ENCODE data around the gene GIMAP5. TPM values are rescaled to one million over a fixed set of nuclear protein-coding genes. Genes with fewer than 3 reads are reported as not detected.

Gene GIMAP5
- total RNA-seq, 1 experiment from 2014 or later: 0.24 TPM

DNA sequence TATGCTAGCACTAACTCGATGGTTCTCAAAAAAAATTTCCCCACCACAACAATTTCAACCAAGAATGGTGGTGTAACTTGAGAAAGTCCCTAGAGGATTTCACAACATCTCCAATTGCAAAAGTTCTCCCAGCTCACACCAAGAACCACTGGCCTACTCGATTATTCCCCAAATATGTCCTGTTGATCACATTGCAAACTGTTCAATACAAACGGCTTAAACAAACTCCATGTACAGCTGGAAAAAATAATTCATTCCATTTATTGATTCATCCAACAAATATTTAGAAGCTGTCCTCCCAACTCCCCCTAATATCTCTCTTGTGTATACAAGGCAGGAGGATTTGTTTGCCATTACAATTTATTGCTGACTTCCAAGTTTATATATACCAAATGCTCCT lies 43.9 kb downstream of the GIMAP5 start (continued):
- TF ChIP-seq, protein P1, sequence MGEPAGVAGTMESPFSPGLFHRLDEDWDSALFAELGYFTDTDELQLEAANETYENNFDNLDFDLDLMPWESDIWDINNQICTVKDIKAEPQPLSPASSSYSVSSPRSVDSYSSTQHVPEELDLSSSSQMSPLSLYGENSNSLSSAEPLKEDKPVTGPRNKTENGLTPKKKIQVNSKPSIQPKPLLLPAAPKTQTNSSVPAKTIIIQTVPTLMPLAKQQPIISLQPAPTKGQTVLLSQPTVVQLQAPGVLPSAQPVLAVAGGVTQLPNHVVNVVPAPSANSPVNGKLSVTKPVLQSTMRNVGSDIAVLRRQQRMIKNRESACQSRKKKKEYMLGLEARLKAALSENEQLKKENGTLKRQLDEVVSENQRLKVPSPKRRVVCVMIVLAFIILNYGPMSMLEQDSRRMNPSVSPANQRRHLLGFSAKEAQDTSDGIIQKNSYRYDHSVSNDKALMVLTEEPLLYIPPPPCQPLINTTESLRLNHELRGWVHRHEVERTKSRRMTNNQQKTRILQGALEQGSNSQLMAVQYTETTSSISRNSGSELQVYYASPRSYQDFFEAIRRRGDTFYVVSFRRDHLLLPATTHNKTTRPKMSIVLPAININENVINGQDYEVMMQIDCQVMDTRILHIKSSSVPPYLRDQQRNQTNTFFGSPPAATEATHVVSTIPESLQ (CRISPR knock-in tag; IDR thresholded peaks at IDR 0.05): no peak
- TF ChIP-seq, protein P2, sequence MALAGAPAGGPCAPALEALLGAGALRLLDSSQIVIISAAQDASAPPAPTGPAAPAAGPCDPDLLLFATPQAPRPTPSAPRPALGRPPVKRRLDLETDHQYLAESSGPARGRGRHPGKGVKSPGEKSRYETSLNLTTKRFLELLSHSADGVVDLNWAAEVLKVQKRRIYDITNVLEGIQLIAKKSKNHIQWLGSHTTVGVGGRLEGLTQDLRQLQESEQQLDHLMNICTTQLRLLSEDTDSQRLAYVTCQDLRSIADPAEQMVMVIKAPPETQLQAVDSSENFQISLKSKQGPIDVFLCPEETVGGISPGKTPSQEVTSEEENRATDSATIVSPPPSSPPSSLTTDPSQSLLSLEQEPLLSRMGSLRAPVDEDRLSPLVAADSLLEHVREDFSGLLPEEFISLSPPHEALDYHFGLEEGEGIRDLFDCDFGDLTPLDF (CRISPR knock-in tag; IDR thresholded peaks at IDR 0.05): no peak

DNA sequence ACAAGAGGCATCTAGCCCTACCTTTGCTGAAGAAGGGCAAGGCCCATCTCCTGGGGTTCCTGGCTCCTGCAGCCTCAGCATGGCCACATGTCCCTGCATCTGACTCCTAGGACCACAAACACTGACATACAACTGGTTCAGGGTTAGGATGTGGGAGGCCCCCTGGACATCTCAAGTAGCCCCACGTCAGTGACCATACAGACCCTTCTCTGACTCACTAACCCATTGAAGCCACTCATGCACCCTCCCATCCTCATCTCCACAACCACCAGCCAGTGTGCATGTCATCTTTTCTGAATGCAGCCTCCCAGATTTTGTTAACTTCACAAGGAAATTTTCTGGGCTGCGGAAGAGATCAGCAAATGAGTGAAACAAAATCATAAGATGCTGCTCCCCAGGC lies 44.7 kb downstream of the GIMAP5 start:
- Mint-ChIP-seq H3K27me3 (ENCODE audit: low read depth) (peaks cover 13% of the 10 kb centered on the region), H3K27ac (no peak overlapping the region), H3K4me1 (no peaks in the 10 kb centered on the region), H3K9me3 (no peaks in the 10 kb centered on the region), H3K36me3 (no peaks in the 10 kb centered on the region), H3K4me3 (no peak overlapping the region)
- POLR2A ChIA-PET: no interaction called here
- ATAC-seq (no peak), DNase-seq (ENCODE audit: low spot score) (no peak)
- CTCF ChIA-PET: no interaction called here
- no peak for TF ChIP-seq GABPB1 (CRISPR knock-in tag; IDR thresholded peaks at IDR 0.05)
- TF ChIP-seq SP1 (CRISPR knock-in tag; conservative IDR thresholded peaks at IDR 0.05): no peak
- TF ChIP-seq ETV6 (CRISPR knock-in tag; IDR thresholded peaks at IDR 0.05): no peak
- TF ChIP-seq FOXP4 (CRISPR knock-in tag; IDR thresholded peaks at IDR 0.05): no peak
- no peak for TF ChIP-seq SMAD4 (CRISPR knock-in tag; IDR thresholded peaks at IDR 0.05)
- TF ChIP-seq AR (CRISPR knock-in tag; IDR thresholded peaks at IDR 0.05): no peak
- no peak for TF ChIP-seq ZMAT4 (CRISPR knock-in tag; IDR thresholded peaks at IDR 0.05)
- TF ChIP-seq TEAD4 (CRISPR knock-in tag; IDR thresholded peaks at IDR 0.05): no peak
- TF ChIP-seq, protein P3, sequence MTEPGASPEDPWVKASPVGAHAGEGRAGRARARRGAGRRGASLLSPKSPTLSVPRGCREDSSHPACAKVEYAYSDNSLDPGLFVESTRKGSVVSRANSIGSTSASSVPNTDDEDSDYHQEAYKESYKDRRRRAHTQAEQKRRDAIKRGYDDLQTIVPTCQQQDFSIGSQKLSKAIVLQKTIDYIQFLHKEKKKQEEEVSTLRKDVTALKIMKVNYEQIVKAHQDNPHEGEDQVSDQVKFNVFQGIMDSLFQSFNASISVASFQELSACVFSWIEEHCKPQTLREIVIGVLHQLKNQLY (CRISPR knock-in tag; IDR thresholded peaks at IDR 0.05): no peak
- TF ChIP-seq, protein P4, sequence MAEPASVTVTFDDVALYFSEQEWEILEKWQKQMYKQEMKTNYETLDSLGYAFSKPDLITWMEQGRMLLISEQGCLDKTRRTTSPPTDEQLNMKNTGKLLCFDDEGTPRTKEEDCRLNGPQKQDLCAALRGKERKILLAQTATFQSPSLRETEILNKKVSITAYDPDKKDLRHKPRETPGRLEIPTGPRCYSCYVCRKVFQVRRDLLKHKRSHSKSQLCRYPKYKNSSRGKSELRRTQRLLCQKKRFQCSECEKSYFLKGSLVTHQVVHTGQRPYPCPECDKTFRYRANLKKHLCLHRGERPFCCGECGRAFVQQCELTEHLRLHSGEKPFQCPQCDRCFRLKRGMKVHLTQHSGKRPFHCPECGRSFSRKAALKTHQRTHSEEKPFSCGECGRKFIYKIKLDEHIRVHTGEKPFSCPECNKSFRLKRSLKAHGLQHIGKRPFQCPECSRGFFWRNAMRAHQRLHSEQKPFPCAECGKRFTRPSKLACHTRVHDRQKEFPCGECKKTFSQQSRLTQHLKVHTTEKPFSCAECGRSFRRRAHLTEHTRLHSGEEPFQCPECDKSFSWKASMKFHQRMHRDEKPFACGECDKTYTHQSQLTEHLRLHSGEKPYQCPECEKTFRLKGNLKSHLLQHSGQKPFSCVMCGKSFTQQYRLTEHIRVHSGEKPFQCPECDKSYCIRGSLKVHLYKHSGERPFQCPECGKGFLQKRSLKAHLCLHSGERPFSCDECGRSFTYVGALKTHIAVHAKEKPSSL (CRISPR knock-in tag; conservative IDR thresholded peaks at IDR 0.05): no peak
- TF ChIP-seq USF1 (CRISPR knock-in tag; IDR thresholded peaks at IDR 0.05): no peak
- no peak for TF ChIP-seq ZNF423 (CRISPR knock-in tag; IDR thresholded peaks at IDR 0.05)
- TF ChIP-seq, protein P5, sequence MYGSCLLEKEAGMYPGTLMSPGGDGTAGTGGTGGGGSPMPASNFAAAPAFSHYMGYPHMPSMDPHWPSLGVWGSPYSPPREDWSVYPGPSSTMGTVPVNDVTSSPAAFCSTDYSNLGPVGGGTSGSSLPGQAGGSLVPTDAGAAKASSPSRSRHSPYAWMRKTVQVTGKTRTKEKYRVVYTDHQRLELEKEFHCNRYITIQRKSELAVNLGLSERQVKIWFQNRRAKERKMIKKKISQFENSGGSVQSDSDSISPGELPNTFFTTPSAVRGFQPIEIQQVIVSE (CRISPR knock-in tag; IDR thresholded peaks at IDR 0.05; ENCODE audit: borderline replicate concordance): no peak
- no peak for TF ChIP-seq FOXJ3 (CRISPR knock-in tag; IDR thresholded peaks at IDR 0.05; ENCODE audit: borderline replicate concordance)
- no peak for TF ChIP-seq ZBTB21 (CRISPR knock-in tag; IDR thresholded peaks at IDR 0.05; ENCODE audit: borderline replicate concordance)
- TF ChIP-seq, protein P6, sequence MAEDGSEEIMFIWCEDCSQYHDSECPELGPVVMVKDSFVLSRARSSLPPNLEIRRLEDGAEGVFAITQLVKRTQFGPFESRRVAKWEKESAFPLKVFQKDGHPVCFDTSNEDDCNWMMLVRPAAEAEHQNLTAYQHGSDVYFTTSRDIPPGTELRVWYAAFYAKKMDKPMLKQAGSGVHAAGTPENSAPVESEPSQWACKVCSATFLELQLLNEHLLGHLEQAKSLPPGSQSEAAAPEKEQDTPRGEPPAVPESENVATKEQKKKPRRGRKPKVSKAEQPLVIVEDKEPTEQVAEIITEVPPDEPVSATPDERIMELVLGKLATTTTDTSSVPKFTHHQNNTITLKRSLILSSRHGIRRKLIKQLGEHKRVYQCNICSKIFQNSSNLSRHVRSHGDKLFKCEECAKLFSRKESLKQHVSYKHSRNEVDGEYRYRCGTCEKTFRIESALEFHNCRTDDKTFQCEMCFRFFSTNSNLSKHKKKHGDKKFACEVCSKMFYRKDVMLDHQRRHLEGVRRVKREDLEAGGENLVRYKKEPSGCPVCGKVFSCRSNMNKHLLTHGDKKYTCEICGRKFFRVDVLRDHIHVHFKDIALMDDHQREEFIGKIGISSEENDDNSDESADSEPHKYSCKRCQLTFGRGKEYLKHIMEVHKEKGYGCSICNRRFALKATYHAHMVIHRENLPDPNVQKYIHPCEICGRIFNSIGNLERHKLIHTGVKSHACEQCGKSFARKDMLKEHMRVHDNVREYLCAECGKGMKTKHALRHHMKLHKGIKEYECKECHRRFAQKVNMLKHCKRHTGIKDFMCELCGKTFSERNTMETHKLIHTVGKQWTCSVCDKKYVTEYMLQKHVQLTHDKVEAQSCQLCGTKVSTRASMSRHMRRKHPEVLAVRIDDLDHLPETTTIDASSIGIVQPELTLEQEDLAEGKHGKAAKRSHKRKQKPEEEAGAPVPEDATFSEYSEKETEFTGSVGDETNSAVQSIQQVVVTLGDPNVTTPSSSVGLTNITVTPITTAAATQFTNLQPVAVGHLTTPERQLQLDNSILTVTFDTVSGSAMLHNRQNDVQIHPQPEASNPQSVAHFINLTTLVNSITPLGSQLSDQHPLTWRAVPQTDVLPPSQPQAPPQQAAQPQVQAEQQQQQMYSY (CRISPR knock-in tag; IDR thresholded peaks at IDR 0.05): no peak
